Small intestine (tissue), 4 donors: ENCODE results near the gene PYGM. TPM values are rescaled to one million over a fixed set of nuclear protein-coding genes. Genes with fewer than 3 reads are reported as not detected.

Source experiments
- polyA plus RNA-seq, 4 donors: library from polyadenylated mRNA; stranded (reverse) in 3 of 4; unstranded in 1 of 4; fragments of 200-250 nt in 3 of 4; fragments of 120-200 nt in 1 of 4; gene quantifications; one replicate each; pipeline versions ENCODE4 v1.2.1 to v1.2.3, GENCODE V29; 2013
- donor health status: healthy with polysubstance abuse.
- donor health status: Bipolar disorder and iron deficiency.
- donor health status: healthy.

The PYGM gene
- polyA plus RNA-seq, 4 donors, result 0.54 to 1.5 (median 1.1) TPM

Other genes with a start within 250 kb of the PYGM start
- under 1 TPM in 2 of 4 donors, not detected in 2; 0.07 to 0.50 TPM for gene SLC22A11, start 204.0 kb downstream of the PYGM start, polyA plus RNA-seq
- under 1 TPM in 1 of 4 donors, not detected in 3; 0.16 TPM for gene SLC22A12, start 168.8 kb downstream of the PYGM start, polyA plus RNA-seq
- 1 to 10 TPM in 3 of 4 donors, under 1 TPM in 1; 0.45 to 8.9 (median 2.7) TPM for gene NRXN2, start 36.8 kb downstream of the PYGM start, polyA plus RNA-seq
- 10 to 100 TPM in 1 of 4 donors, 1 to 10 TPM in 3; 2.9 to 14.6 (median 4.1) TPM for gene RASGRP2, start 15.8 kb downstream of the PYGM start, polyA plus RNA-seq
- gene SF1, start 18.6 kb upstream of the PYGM start, polyA plus RNA-seq, result 100 to 1,000 TPM in 1 of 4 donors, 10 to 100 TPM in 3; 69.8 to 328 (median 83.5) TPM
- gene MAP4K2, start 43.2 kb upstream of the PYGM start, polyA plus RNA-seq, result 10 to 100 TPM in 2 of 4 donors, 1 to 10 TPM in 2; 9.2 to 13.6 (median 9.9) TPM
- 10 to 100 TPM; 17.6 to 28.3 (median 25.2) TPM for gene MEN1, start 50.6 kb upstream of the PYGM start, polyA plus RNA-seq
- gene CDC42BPG, start 84.7 kb upstream of the PYGM start, polyA plus RNA-seq, result 10 to 100 TPM in 3 of 4 donors, 1 to 10 TPM in 1; 8.3 to 36.5 (median 19.5) TPM
- gene EHD1, start 118.6 kb upstream of the PYGM start, polyA plus RNA-seq, result 10 to 100 TPM; 31.3 to 94.0 (median 34.5) TPM
- gene ATG2A, start 157.2 kb upstream of the PYGM start, polyA plus RNA-seq, result 10 to 100 TPM; 18.0 to 35.7 (median 24.7) TPM
- 10 to 100 TPM in 3 of 4 donors, 1 to 10 TPM in 1; 8.2 to 15.9 (median 13.6) TPM for gene PPP2R5B, start 164.7 kb upstream of the PYGM start, polyA plus RNA-seq
- gene GPHA2, start 175.9 kb upstream of the PYGM start, polyA plus RNA-seq, result under 1 TPM in 2 of 4 donors, not detected in 2; 0.13 to 0.19 TPM
- under 1 TPM in 1 of 4 donors, not detected in 3; 0.25 TPM for gene MAJIN, start 212.1 kb upstream of the PYGM start, polyA plus RNA-seq
- 10 to 100 TPM in 2 of 4 donors, 1 to 10 TPM in 2; 8.1 to 22.7 (median 10.9) TPM for gene BATF2, start 237.0 kb upstream of the PYGM start, polyA plus RNA-seq